SK-N-SH (cell line): ENCODE measurements around the gene SCRN1. TPM values are rescaled to one million over a fixed set of nuclear protein-coding genes. Genes with fewer than 3 reads are reported as not detected.

Experiments used
- CTCF ChIA-PET: fragments of 300-600, 350-600 bp; formaldehyde crosslinking; extraction: SDS; loops from one replicate; lab custom pipeline; 2021; lab: Yijun Ruan, JAX
- POLR2A ChIA-PET: fragments of 350-600 bp; sonication (Branson Sonifier 250); formaldehyde crosslinking; extraction: SDS; loops from one replicate; lab custom pipeline; 2020; ENCODE audit warnings: antibody characterized with exemption, inconsistent platforms; lab: Yijun Ruan, JAX
- DNase-seq: peaks from one replicate; pipeline ENCODE4 v3.0.0; 2012
- H2AFZ ChIP-seq: fragments of 200-600 bp; sonication (generic); 2 replicates; pipeline ENCODE4 v1.8.1; 2016; ENCODE audit warnings: antibody characterized with exemption, mild to moderate bottlenecking, low read depth
- H3F3A ChIP-seq: fragments of 200-600 bp; sonication (generic); replicated peaks from 2 replicates; pipeline ENCODE3; 2016; ENCODE audit warnings: antibody characterized with exemption, mild to moderate bottlenecking; ENCODE audit not compliant: insufficient read depth
- H3K27ac ChIP-seq, 2 experiments: fragments of 200-500 bp in 1 of 2; fragments of 200-600 bp in 1 of 2; sonication (Bioruptor generic) in 1 of 2; sonication (generic), shearing (Covaris generic) in 1 of 2; 2 replicates each; pipeline versions ENCODE4 v1.5.1 to v1.6.1; 2014 to 2016; ENCODE audit warnings: low read depth in 2 of 2, inconsistent platforms in 1 of 2, low read length in 1 of 2, mild to moderate bottlenecking in 1 of 2, mixed read lengths in 1 of 2
- H3K27me3 ChIP-seq: fragments of 200-600 bp; sonication (generic), shearing (Covaris generic); 2 replicates; pipeline ENCODE4 v1.6.1; 2016; ENCODE audit warnings: mixed run types; ENCODE audit not compliant: insufficient read depth
- H3K36me3 ChIP-seq, 2 experiments: fragments of 200-500 bp in 1 of 2; fragments of 200-600 bp in 1 of 2; sonication (Bioruptor generic) in 1 of 2; sonication (generic) in 1 of 2; replicated peaks in 1 of 2; 2 replicates each; pipeline versions ENCODE3 to v1.5.1; 2014 to 2016; ENCODE audit warnings: low read length in 1 of 2, mild to moderate bottlenecking in 1 of 2; ENCODE audit not compliant: insufficient read depth in 2 of 2, control insufficient read depth in 1 of 2
- H3K4me1 ChIP-seq, 2 experiments: fragments of 200-500 bp in 1 of 2; fragments of 200-600 bp in 1 of 2; sonication (Bioruptor generic) in 1 of 2; sonication (generic), shearing (Covaris generic) in 1 of 2; 2 replicates each; pipeline versions ENCODE4 v1.5.1 to v1.6.1; 2014 to 2016; ENCODE audit warnings: low read depth in 1 of 2, low read length in 1 of 2, mixed run types in 1 of 2; ENCODE audit not compliant: insufficient read depth in 2 of 2, control insufficient read depth in 1 of 2
- H3K4me2 ChIP-seq: fragments of 200-600 bp; sonication (generic), shearing (Covaris generic); 2 replicates; pipeline ENCODE4 v1.6.1; 2017; ENCODE audit warnings: mixed run types
- H3K4me3 ChIP-seq, 2 experiments: fragments of 200-500 bp in 1 of 2; fragments of 200-600 bp in 1 of 2; sonication (Bioruptor generic) in 1 of 2; sonication (generic), shearing (Covaris generic) in 1 of 2; 2 replicates each; pipeline versions ENCODE4 v1.5.1 to v1.8.1; 2014 to 2016; ENCODE audit warnings: low read depth in 2 of 2, inconsistent platforms in 1 of 2, low read length in 1 of 2, mild to moderate bottlenecking in 1 of 2, mixed read lengths in 1 of 2, moderate library complexity in 1 of 2
- H3K79me2 ChIP-seq: fragments of 200-600 bp; sonication (generic); 2 replicates; pipeline ENCODE4 v1.8.1; 2017; ENCODE audit warnings: mild to moderate bottlenecking; ENCODE audit not compliant: insufficient read depth
- H3K9ac ChIP-seq: fragments of 200-600 bp; sonication (generic); 2 replicates; pipeline ENCODE4 v1.6.1; 2017; ENCODE audit warnings: mixed run types
- H3K9me2 ChIP-seq: fragments of 200-600 bp; sonication (generic); 2 replicates; pipeline ENCODE4 v1.6.1; 2017; ENCODE audit warnings: mixed run types
- H3K9me3 ChIP-seq: fragments of 200-600 bp; sonication (generic); 2 replicates; pipeline ENCODE4 v1.6.1; 2017; ENCODE audit warnings: mixed run types, mild to moderate bottlenecking, moderate library complexity
- H4K20me1 ChIP-seq: fragments of 200-600 bp; sonication (generic); 2 replicates; pipeline ENCODE4 v1.6.1; 2017; ENCODE audit warnings: mild to moderate bottlenecking, mixed run types; ENCODE audit not compliant: insufficient read depth
- CHD2 ChIP-seq: fragments of 150-350 bp; IDR thresholded peaks from 2 replicates; pipeline ENCODE4 v1.6.1; 2018; ENCODE audit warnings: low read length; ENCODE audit not compliant: partially characterized antibody
- CTCF ChIP-seq: fragments of 200-600 bp; sonication (generic); IDR thresholded peaks from 2 replicates; pipeline ENCODE4 v1.6.1; 2017; ENCODE audit warnings: antibody characterized with exemption, mild to moderate bottlenecking, moderate library complexity
- EP300 ChIP-seq, 2 experiments: IDR thresholded peaks; 2 replicates each; pipeline versions ENCODE4 v1.4.0 to v1.6.1; 2012; ENCODE audit warnings: borderline replicate concordance in 1 of 2, low read depth in 1 of 2, low read length in 1 of 2
- FOXM1 ChIP-seq: IDR thresholded peaks from 2 replicates; pipeline ENCODE4 v1.4.0; 2012; ENCODE audit warnings: low read depth, mild to moderate bottlenecking
- JUND ChIP-seq: IDR thresholded peaks from 2 replicates; pipeline ENCODE4 v1.4.0; 2012
- MAX ChIP-seq: IDR thresholded peaks from 2 replicates; pipeline ENCODE4 v1.4.0; 2012; ENCODE audit warnings: low read depth
- MXI1 ChIP-seq: IDR thresholded peaks from 2 replicates; pipeline ENCODE4 v1.6.1; 2012; ENCODE audit warnings: mild to moderate bottlenecking, low read depth, low read length, improper control_type of control experiment
- PBX3 ChIP-seq: IDR thresholded peaks from 2 replicates; pipeline ENCODE4; 2012
- POLR2AphosphoS5 ChIP-seq: IDR thresholded peaks from 2 replicates; pipeline ENCODE4 v1.6.1; 2012; ENCODE audit warnings: low read depth, low read length
- RAD21 ChIP-seq: IDR thresholded peaks from 2 replicates; pipeline ENCODE4 v1.6.1; 2012; ENCODE audit warnings: mild to moderate bottlenecking, low read length
- REST ChIP-seq: IDR thresholded peaks from 2 replicates; pipeline ENCODE4 v1.6.1; 2012; ENCODE audit warnings: mild to moderate bottlenecking, low read depth, low read length, moderate library complexity
- RFX5 ChIP-seq: IDR thresholded peaks from 2 replicates; pipeline ENCODE4 v1.6.1; 2012; ENCODE audit warnings: mild to moderate bottlenecking, improper control_type of control experiment, low read length
- RXRA ChIP-seq: IDR thresholded peaks from 2 replicates; pipeline ENCODE4 v1.4.0; 2012; ENCODE audit warnings: low read depth, mild to moderate bottlenecking, borderline replicate concordance
- SIN3A ChIP-seq: IDR thresholded peaks from 2 replicates; pipeline ENCODE4 v1.6.1; 2012; ENCODE audit warnings: low read depth, mild to moderate bottlenecking, low read length, moderate library complexity, borderline replicate concordance
- TAF1 ChIP-seq: IDR thresholded peaks from 2 replicates; pipeline ENCODE4 v1.6.1; 2012; ENCODE audit warnings: low read depth, mild to moderate bottlenecking, low read length, moderate library complexity, borderline replicate concordance
- TEAD4 ChIP-seq: IDR thresholded peaks from 2 replicates; pipeline ENCODE4 v1.4.0; 2012; ENCODE audit warnings: mild to moderate bottlenecking, borderline replicate concordance; ENCODE audit not compliant: insufficient read depth
- YY1 ChIP-seq: IDR thresholded peaks from 2 replicates; pipeline ENCODE4 v1.4.0; 2012; ENCODE audit warnings: low read depth, mild to moderate bottlenecking
- WGBS: methylation state at CpG from one replicate; pipeline ENCODE4 v1.1.6; 2017; ENCODE audit warnings: low lambda C conversion rate; 5-methylcytosine and 5-hydroxymethylcytosine counted together
- polyA plus RNA-seq, 3 experiments: library from polyadenylated mRNA; depleted of rRNA; stranded (reverse); fragments of >200 nt; gene quantifications; 2 replicates each; pipeline ENCODE4 v1.2.3, GENCODE V29; 2012

Gene SCRN1
- polyA plus RNA-seq, 1 of the 3 experiments (the other 2 are of a cell fraction), result 64.3 TPM

GRCh38 chr7:30028749-30029635 lies 39.4 kb upstream of the SCRN1 start:
- no peak for DNase-seq

GRCh38 chr7:30028216-30028748 lies 38.7 kb upstream of the SCRN1 start, which contains the start of gene PLEKHA8:
TSS of gene PLEKHA8 (plus strand) at chr7:30028412. CDS start at chr7:30028763, 351 bp downstream.
- peaks cover 19 to 48% of the 10 kb centered on the region in 2 experiments for H3K4me1 ChIP-seq
- under 1% methylated on average over 47 of the region's 70 CpGs for WGBS
- H3K36me3 ChIP-seq, result peaks cover 0 to 2% of the 10 kb centered on the region in 2 experiments
- peak within 1 kb of the TSS; percentile 79 to 96 for H3K27ac ChIP-seq
- no peaks in the 10 kb centered on the region for H3K9me2 ChIP-seq
- no peaks in the 10 kb centered on the region for H3K27me3 ChIP-seq
- H2AFZ ChIP-seq, result peak within 1 kb of the TSS; percentile 92
- peak; percentile 97 for DNase-seq
- H3K4me3 ChIP-seq, result peak within 1 kb of the TSS; percentile 75 to 99
- H4K20me1 ChIP-seq, result peaks cover 38% of the 10 kb centered on the region
- H3K79me2 ChIP-seq, result peaks cover 80% of the 10 kb centered on the region
- H3K9ac ChIP-seq, result peak within 1 kb of the TSS; percentile 75
- no peaks in the 10 kb centered on the region for H3K9me3 ChIP-seq
- CTCF ChIA-PET, result interaction anchor here (1.4 to 11.9 kb wide), 5 partner anchors 14 to 150 kb away, joined by 3 to 85 read pairs (median 8); no protein-coding TSS in a partner anchor
- POLR2A ChIA-PET, result interaction anchor here (1.0 kb wide), 1 partner anchor 106 kb away, joined by 3 read pairs; the partner anchor contains the start of gene MTURN
- H3K4me2 ChIP-seq, result peak within 1 kb of the TSS; percentile 86
- H3F3A ChIP-seq, result peaks cover 8% of the 10 kb centered on the region
- TF ChIP-seq MXI1 (peak; percentile 62; the same call in 1 of the 2 replicates), EP300 (IDR thresholded peaks at IDR 0.05; ENCODE audit: borderline replicate concordance in 1 of 2, low read depth in 1 of 2, low read length in 1 of 2) (peak; percentile 18 to 42; a peak in 1 of 4 replicates), CTCF (no peak), YY1 (peak; percentile 65), REST (no peak; the same call in 1 of the 2 replicates), TAF1 (peak; percentile 84), PBX3 (peak; percentile 77), RXRA (no peak; the same call in 1 of the 2 replicates), MAX (peak; percentile 28; the same call in 1 of the 2 replicates), SIN3A (peak; percentile 92), RFX5 (peak; percentile 75), JUND (peak; percentile 29; the same call in 1 of the 2 replicates)

More at GRCh38 chr7:30028749-30029635, 39.4 kb upstream of the SCRN1 start:
- Histone ChIP-seq H3K4me2 (peak overlapping the region; percentile 86), H3K4me1 (peaks cover 19 to 48% of the 10 kb centered on the region in 2 experiments), H3K9me3 (no peaks in the 10 kb centered on the region), H3F3A (peaks cover 10% of the 10 kb centered on the region)
- under 1% methylated on average over 34 of the region's 42 CpGs for WGBS
- no peak for TF ChIP-seq JUND
- TF ChIP-seq TEAD4, result 0 out of 2 replicates have a peak, but pooled peaks have one; percentile 37
- no peak for TF ChIP-seq FOXM1
- no peak for TF ChIP-seq RAD21
- no peak for TF ChIP-seq RFX5
- peak; percentile 9 for TF ChIP-seq CHD2
- peak; percentile 75; the same call in 1 of the 2 replicates for TF ChIP-seq SIN3A
- peak; percentile 10; the same call in 1 of the 2 replicates for TF ChIP-seq MAX
- no peak for TF ChIP-seq POLR2AphosphoS5
- TF ChIP-seq, all 33 proteins: peak for 4
- H3K4me3 ChIP-seq, result peak overlapping the region; percentile 75 to 99
- H3K27ac ChIP-seq, result peak overlapping the region; percentile 79 to 96
- peaks cover 0 to 6% of the 10 kb centered on the region in 2 experiments for H3K36me3 ChIP-seq
- POLR2A ChIA-PET, result interaction anchor here (1.0 kb wide), 1 partner anchor 106 kb away, joined by 3 read pairs; the partner anchor contains the start of gene MTURN
- CTCF ChIA-PET, result interaction anchor here (0.6 to 11.9 kb wide), 5 partner anchors 13 to 151 kb away, joined by 3 to 85 read pairs (median 6); no protein-coding TSS in a partner anchor
- peaks cover 40% of the 10 kb centered on the region for H4K20me1 ChIP-seq
- peak overlapping the region; percentile 77 for H2AFZ ChIP-seq
- no peaks in the 10 kb centered on the region for H3K27me3 ChIP-seq
- peaks cover 80% of the 10 kb centered on the region for H3K79me2 ChIP-seq
- peak overlapping the region; percentile 75 for H3K9ac ChIP-seq
- H3K9me2 ChIP-seq, result no peaks in the 10 kb centered on the region
